GM19463 (cell line): ENCODE results near the gene LGALS1.

Source experiments
- ATAC-seq: cut with Tn5 transposase; IDR thresholded peaks from one replicate; pipeline ENCODE4 v1.9.1; 2021; ENCODE audit warnings: mild to moderate bottlenecking, moderate library complexity; ENCODE audit not compliant: unreplicated experiment

Gene LGALS1

DNA sequence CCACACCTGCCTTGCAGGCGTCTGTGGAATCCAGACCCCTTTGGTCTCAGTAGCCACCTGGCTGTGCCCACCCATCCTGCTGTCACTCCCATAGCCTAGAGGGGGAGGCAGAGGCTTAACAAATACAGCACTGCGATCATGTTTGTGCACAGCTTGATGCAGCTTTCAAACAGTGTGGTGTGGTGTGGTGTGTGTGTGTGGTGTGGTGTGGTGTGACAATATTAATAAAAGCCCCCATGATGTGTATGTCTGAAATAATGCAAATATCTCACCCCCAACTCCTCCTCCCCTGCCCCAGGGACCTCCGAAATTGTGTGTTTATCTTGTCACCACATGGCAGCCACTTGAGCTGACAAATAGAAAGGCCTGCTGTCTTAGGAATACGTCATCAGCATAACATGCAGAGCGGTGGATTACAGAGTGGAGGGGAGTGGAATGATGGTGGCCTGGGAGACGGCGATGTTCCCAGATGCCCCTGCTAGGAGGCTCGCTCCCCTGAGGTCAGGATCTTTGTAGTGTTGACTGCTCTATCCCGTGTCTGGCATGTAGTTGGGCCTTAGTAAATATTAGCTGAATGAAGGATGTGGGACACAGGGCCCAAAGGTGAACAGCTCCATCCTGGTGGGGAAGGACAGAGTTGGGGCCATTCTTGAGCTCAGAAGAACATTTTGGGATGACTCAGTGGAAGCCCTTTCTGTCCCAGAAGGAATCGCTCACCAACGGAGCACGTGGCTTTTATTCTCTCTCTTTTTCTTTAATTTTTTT lies 14.1 kb upstream of the LGALS1 start:
- ATAC-seq: no peak

DNA sequence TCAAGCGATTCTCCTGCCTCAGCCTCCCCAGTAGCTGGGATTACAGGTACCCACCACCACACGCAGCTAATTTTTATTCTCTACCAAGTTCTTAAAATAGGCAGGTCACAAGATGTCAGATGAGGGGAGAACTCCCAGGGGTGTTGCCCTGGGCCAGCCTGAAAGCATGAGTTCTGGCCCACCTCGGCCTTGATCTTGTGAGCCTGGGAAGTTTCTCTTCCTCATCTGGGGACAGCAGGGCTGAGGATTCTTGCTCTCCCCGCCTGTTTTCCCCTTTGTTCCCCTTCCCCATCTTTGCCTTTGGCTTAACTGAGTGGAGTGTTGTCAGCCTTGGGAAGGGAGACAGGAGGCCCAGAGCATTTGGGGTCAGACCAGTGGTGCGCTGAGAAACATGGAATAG lies 13.4 kb upstream of the LGALS1 start:
- ATAC-seq: no peak

DNA sequence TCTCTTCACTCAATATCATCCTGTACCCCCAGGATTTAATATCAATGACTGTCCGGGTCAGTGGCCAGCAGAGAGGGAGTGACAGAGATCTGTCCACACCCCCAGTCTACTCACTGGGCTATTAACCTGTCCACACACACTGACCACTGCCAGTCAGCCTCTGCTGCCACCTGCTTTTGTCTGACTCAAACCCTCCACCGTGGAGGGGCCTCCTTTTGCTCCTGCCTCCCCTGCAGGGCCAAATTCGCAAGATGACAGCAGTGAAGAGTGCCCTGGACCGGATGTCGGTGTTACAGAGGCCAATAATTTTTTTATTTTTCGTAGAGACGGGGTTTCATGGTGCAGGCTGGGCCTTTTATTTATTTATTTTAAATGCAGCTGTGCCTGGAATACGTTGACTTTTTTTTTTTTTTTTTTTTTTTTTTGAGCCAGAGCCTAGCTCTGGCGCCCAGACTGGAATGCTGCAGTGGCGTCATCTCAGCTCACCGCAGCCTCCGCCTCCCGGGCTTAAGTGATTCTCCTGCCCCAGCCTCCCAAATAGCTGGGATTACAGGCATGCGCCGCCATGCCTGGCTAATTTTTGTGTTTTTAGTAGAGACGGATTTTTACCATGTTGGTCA lies 11.8 kb upstream of the LGALS1 start:
- ATAC-seq: no peak

DNA sequence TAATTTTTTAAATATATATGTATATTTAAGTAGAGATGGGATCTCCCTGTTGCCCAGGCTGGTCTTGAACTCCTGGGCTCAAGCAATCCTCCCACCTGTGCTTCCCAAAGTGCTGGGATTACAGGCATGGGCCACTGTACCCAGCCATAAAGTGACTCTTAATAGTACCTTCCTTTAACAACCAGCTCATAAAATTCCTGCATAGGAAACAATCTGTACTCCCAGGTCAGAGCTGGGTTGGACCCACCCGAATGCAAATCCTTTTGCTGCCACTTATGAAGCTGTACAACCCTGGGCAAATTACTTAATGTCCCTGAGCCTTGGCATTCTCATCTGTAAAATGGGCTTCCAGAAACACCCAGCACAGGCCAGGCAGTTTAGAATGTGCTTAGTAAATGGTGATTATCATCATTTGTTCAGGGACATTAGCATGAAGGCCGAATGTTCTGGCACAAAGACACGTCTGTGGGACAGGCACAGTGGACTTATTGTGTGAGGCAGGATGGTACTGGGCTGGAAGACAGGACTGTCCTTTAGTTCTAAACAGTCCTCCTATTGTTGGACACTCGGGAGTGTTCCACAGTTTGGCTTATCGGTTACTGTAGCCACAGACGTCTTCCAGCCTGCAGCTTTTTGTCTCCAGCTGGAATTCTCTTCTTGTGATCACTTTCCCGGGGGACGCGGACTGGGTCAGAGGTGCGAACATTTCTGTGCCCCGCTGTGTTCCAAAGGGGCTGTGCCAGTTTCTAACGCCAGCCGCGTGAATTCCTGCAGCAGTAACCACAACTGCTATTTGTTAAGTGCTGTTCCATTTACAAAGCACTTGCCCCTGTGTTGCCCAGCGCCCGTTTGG lies 11.0 kb upstream of the LGALS1 start:
- ATAC-seq: no peak

DNA sequence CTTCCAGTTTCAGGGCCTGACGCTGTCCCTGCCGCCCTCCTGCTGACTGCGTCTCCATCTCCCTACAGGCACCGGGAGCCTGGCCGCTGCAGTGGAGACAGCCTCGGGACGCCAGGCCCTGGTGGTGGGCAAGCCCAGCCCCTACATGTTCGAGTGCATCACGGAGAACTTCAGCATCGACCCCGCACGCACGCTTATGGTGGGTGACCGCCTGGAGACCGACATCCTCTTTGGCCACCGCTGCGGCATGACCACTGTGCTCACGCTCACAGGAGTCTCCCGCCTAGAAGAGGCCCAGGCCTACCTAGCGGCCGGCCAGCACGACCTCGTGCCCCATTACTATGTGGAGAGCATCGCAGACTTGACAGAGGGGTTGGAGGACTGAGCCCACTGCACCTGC lies 9.9 kb upstream of the LGALS1 start:
- ATAC-seq: no peak

DNA sequence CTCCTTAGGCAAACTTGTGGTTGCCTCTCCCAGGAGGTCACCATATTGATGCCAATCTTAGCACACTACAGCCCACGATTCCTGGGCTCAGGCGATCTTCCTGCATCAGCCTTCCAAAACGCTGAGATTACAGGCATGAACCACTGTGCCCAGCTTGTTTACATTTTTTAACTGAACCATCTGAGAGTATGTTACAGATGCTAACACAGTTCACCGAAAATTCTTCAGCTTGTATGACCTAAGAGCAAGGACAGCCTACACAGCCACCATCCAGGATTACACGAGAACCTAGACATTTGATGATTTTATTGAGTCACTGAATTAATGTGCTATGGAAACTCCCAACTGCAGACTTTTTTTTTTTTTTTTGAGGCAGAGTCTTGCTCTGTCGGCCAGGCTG lies 5.8 kb upstream of the LGALS1 start:
- no peak for ATAC-seq

DNA sequence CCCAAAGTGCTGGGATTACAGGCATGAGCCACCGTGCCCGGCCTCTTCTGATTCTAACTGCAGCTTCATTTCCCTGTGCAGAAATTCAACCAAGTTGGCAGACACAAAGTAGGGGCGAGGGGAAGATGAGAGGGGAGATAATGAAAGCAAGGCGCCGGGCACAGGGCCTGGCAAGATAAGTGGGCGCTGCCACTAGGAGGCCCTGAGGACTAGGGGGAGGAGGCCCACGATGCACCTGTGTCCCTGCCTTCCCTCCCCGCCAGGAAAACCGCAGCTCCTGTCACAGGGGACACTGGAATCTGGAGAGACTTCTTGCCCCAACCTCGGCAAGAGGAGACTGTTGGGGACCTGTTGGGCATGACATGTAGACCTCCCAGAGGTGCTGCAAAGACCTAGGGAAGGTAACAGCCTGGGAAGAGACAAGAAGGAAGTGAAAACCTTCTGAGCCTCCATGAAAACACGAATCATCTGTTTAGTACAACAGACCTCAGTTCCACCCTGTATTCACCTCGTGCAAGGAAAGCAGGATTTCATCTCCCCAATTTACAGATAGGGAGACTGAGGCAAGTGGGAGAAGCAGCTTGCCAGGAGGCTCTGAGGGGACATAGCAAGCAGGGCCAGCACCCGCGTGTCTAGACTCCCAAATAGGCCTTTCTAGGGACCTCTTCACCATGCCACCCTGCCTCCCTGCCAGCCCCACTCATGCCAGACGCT lies 3.1 kb upstream of the LGALS1 start:
- ATAC-seq: no peak

DNA sequence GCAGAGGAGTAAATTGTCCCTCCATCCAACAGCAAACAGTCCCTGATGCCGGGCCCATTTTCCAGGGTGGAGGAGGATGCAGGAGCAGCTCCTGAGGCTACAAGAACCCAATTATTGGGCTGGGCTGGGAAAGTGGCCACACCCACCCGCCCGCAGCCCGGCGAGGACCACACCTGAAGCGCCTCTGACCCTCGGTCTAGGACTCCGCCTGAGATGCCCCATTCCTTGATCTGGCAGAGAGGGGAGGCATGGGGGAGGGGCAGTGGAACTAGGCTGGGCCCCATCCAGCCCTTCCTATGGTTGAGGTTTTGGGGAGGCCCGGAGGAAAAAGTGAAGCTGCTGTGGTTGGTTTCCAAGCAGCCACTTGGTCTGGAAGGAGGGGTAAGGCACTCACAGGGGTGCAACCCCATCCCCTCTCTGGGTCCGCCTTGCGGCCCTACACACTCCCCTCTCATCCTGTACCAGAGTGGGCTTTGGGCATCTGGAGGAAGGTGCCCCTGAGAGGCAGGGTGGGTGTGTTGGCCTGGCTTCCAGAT lies 2.4 kb upstream of the LGALS1 start:
- ATAC-seq: no peak

DNA sequence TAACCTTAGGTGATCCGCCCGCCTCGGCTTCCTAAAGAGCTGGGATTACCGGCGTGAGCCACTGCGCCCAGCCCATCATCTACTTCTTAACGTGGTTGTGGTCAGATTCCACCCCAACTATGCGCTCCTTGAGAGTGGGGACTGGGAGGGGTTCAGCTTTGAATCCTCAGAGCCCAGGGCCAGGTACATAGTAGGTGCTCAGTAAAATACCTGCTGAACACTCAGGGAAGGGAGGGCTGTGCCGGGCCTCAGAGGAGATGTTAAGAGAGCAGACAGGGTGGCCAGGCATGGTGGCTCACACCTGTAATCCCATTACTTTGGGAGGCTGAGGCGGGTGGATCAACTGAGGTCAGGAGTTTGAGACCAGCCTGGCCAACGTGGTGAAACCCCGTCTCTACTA lies 1.2 kb upstream of the LGALS1 start:
- ATAC-seq: no peak

DNA sequence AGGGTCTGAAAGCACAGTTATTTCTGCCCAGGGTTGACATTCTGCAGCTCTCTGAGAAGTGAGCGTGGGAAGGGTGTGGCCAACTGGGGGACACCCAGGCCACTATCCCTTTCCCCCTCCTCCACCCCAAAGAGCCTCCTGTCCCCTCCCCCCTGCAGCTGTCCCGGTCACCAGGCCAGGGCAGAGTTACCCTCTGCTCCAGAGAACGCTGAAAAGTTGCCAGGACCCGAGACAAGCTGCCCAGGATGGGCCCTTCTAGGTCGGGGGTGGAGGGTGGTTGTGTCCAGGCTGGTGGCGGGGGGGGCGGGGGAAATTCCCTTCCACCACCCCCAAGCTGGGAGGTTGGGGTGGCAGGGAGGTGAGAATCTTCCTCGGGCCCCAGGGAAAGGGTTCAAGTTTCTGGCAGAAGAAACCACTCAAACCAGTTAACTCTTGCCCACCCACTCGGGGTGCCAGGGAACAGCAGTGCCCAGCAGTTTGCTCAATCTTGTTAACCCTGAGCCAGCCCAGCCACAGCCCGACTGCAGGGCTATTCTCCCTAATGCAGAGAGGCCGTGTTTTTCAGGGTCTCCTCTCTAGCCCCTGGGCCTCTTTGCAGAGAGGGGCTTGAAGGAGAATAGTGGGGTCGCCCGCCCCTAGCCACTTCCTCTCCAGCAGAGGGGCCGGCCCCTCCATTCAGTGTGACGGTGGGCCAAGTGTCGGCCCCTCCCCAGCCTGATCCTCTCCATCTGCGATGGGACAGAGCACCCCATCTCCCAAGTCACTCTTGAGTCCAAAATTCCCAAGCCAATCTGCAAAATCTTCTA lies 697 bp downstream of the LGALS1 start:
- ATAC-seq: no peak

DNA sequence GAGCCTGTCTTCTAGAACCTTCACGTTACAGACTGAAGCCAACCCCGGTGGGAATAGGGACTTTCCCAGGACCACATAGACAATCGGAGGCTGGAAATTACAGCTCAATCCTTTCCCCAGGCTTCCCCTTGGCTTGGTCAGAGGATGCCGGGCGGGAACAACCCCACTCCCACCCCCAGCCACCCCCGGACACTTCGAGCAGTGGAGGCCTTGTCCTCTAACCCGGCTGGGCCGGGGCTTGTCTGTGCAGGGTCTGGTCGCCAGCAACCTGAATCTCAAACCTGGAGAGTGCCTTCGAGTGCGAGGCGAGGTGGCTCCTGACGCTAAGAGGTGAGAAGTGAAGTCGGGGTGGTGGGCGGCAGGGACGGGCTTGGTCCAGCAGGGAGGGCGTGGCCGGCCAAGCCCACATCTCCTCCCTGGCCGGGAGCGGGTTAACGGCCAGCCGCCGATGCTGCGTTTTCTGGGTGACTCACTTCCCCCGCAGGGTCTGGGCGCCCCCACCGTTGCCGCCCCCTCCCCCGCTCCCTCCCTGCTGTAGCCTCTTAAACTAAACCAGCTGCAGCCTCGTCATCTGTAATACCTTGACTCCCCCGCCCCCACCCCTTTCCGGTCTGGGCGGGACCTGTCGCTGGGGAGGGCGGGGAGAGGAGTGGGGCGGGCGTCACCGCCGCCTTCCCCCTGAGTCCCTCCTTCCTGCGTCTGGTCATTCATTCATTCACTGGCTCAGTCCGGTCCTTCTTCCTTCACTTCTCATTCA lies 1.5 kb downstream of the LGALS1 start:
- ATAC-seq: peak; percentile 59

DNA sequence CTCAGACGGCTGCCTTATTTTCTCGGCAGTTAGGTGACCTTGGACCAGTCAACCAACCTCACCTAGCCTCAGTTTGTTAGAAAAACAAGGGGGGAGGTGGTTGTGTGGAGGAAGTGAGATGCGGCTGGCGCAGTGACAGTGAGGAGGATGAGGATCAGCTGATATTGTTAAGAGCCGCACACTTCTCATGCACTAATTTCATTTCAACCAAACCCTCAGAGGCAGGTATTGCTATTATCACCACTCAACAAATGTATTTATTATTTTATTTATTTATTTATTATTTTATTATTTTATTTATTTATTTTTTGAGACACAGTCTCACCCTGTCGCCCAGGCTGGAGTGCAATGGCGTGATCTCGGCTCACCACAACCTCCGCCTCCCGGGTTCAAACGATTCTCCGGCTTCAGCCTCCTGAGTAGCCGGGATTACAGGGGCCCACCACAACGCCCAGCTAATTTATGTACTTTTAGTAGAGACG lies 2.1 kb downstream of the LGALS1 start:
- peak; percentile 1 for ATAC-seq

DNA sequence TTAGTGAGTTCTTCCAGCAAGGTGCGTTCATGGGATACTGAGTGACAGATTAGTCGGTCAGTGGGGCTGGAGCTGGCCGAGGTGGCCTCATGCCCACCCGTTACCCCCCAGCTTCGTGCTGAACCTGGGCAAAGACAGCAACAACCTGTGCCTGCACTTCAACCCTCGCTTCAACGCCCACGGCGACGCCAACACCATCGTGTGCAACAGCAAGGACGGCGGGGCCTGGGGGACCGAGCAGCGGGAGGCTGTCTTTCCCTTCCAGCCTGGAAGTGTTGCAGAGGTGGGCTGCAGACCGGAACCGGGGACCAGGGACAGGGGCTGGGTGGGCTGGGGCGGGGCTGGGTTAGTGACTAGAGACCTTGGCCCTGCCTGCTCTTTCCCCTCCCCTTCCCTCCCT lies 2.9 kb downstream of the LGALS1 start:
- ATAC-seq: no peak

DNA sequence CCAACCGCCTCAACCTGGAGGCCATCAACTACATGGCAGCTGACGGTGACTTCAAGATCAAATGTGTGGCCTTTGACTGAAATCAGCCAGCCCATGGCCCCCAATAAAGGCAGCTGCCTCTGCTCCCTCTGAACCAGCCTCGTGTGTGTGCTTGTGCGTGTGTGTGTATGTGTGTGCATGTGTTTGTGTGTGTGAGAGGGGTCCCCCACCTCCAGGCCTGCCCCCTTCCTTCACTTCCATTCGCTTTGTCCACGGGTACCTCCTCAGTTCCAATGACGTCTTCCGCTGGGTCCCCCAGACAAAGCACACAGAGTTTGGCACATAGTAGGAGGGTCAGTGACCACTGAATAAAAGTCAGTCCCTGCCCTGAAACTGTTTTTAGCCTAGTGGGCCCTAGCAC lies 4.2 kb downstream of the LGALS1 start:
- no peak for ATAC-seq

DNA sequence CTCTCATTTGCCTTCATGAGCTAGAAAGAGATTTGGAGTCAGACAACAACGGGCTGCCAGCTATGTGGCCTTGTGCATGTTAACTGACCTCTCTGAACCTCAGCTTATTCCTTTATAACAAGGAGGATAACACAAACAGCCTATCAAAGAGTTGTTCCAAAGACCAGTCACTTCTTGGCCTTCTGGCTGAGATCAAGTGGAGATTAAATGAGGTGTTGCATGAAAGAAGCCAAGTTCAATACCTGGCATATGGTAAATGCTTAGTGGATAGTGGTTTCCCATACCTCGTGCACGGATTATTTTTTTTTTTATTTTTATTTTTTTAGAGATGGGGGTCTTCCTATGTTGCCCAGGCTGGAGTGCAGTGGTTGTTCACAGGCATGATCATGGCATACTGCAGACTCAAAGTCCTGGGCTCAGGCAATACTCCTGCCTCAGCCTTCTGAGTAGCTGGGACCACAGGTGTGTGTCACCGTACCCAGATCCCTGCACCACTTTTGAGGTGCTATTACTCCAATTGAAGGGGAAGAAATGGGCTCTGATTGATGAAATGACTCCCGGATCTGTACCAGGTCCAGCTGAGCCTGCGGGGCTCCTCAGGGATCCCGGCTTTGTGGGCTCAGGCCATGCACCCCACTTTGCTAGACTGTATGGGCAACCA lies 4.9 kb downstream of the LGALS1 start:
- ATAC-seq: no peak

DNA sequence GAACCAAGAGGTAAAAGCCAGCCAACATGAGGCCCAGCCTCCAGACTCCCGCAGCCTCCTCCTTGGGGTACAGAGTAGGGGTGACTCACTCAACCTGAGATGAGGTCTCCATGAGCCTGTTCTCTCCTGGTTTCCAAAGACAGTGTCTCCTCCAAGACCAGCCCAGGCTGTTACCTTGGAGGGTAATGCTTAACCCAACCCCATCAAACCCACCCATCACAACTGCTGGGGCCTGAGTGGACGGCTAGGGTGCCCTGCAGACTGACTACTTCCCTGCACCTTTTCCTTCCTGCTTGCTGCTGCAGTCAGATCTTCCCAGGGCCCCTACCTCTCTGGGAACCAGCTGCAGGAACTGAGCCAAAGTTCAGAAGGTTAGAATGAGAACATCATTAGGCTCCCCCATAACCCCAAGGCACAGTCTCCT lies 5.6 kb downstream of the LGALS1 start:
- no peak for ATAC-seq

DNA sequence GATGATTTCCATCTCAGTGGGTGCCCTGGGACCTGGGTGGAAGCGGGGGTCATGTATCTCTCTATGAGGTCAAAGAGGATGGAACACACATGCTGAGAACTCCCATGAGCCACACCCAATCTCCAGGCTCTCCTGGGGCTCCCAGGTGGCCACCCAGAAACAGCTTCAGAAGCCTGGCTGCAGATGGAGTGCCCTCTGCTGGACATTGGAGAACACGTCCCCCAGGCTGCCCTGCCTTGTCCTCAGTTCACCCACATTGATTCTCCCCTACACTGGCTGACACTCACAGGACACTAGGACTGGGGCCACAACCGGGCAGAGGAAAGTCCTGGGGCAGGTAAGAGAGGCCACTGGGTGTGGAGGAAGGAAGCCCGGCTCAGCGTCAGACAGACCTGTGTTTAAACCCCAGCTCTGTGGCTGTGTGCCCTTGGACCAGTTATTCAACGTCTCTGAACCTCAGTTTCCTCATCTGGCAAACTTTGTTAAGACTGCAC lies 6.2 kb downstream of the LGALS1 start:
- ATAC-seq: no peak

DNA sequence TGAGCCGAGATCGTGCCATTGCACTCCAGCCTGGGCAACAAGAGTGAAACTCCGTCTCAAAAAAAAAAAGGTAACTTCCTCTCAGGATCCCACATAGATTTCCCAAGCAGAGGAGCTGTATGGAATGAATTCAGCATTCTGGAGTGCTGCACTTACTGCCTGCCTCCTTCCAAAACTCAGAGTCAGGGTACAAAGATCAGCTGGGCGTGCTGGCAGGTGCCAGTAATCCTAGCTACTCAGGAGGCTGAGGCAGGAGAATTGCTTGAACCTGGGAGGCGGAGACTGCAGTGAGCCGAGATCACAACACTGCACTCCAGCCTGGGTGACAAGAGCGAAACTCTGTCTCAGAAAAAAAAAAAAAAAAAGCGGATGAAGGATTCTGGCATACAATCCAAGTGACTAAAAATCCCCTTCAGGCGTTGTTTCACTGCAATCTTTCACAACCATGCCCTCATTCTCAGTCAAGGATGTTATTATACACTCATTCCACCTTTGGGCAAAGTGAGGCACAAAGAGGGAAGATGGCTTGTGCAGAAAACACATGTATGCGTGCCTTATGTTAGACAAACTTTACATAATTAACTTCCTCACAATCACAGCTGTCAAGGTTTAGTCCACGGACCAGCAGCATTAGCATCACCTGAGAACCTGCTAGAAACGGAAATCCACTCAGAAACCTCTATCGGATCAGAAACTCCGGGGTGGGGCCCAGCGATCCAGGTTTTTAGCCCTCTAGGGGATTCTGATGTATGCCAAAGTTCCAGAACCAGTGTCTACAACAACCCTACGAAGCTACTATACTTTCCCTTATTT lies 9.6 kb downstream of the LGALS1 start:
- ATAC-seq: no peak
